OCI-LY1 (cell line): ENCODE data around the gene S100A9.

Source experiments
- CTCF ChIP-seq: fragments of 200-600 bp; sonication (generic), shearing (Covaris generic); IDR thresholded peaks from 2 replicates; pipeline ENCODE4 v1.5.1; 2017; ENCODE audit warnings: mild to moderate bottlenecking, antibody characterized with exemption, low read length, moderate library complexity, mixed read lengths
- EZH2 ChIP-seq: fragments of 200-600 bp; sonication (generic), shearing (Covaris generic); IDR thresholded peaks from 2 replicates; pipeline ENCODE4 v1.8.0; 2017; ENCODE audit warnings: borderline replicate concordance, mixed run types, mild to moderate bottlenecking, antibody characterized with exemption, low read length, moderate library complexity, mixed read lengths

DNA sequence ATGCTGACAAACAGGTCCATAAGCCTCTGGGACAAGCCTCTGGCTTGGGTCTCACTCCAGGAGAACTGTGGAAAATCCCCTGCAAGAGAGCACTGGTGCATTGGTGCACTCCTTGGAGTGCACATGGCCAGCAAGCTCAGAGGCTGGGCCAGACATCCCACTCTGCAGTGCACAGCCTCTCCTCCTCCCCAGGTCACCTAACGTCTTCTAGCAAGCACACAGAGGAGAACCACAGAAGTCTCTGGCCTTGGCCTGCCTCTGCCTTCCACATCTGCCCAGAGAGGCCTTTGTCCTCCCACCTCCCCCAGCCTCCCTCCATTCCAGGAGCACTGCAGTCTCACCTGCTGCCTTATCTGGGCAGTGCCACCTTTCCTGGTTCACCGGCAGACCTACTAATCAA lies 49.1 kb upstream of the S100A9 start:
- no peak for TF ChIP-seq CTCF
- no peak for TF ChIP-seq EZH2
